GM12801 (cell line): ENCODE data around the gene SETD7.

ENCODE experiments used
- CTCF ChIP-seq: IDR thresholded peaks from one replicate; pipeline ENCODE4 v1.5.1; 2011; ENCODE audit warnings: control low read depth; ENCODE audit not compliant: insufficient read length; ENCODE audit errors: extremely low read depth

SETD7 gene

GRCh38 chr4:139532947-139533346 is 23.1 kb downstream of the SETD7 start:
- TF ChIP-seq CTCF, result no peak

- TF ChIP-seq CTCF, result no peak
These were observed 25.1 kb downstream of the SETD7 start for GRCh38 chr4:139530833-139531427.

- TF ChIP-seq CTCF, result no peak
These were observed 27.5 kb downstream of the SETD7 start for GRCh38 chr4:139528377-139529005.

GRCh38 chr4:139526928-139527327 is 29.1 kb downstream of the SETD7 start:
- TF ChIP-seq CTCF, result no peak

GRCh38 chr4:139525414-139525813 is 30.6 kb downstream of the SETD7 start:
- no peak for TF ChIP-seq CTCF

- TF ChIP-seq CTCF, result no peak
These were observed 31.9 kb downstream of the SETD7 start for GRCh38 chr4:139524062-139524631.

GRCh38 chr4:139523076-139523475 is 32.9 kb downstream of the SETD7 start:
- no peak for TF ChIP-seq CTCF
